CD14-positive monocyte (primary cell): ENCODE measurements around the gene SNX32. TPM values are rescaled to one million over a fixed set of nuclear protein-coding genes. Genes with fewer than 3 reads are reported as not detected.
"Not testable (repeated sequence)": the region's sequence is repeated elsewhere in the genome, so short reads cannot be mapped to it uniquely, and the experiment has no call there.

Source experiments
- DNase-seq, 3 donors: peaks; one replicate each; pipeline ENCODE4 v3.0.0-alpha.2; 2011 to 2022
- H2AFZ ChIP-seq: 2 replicates; pipeline ENCODE4 v1.6.0; 2012; ENCODE audit warnings: mild to moderate bottlenecking, low read depth, low read length, inconsistent platforms; ENCODE audit not compliant: insufficient read depth, poor library complexity, severe bottlenecking
- H3K27ac ChIP-seq, 2 donors: 1 replicate in 1 of 2; 2 replicates in 1 of 2; pipeline ENCODE4 v1.5.1; 2012 to 2013; ENCODE audit warnings: low read length in 2 of 2, control low read depth in 1 of 2, inconsistent platforms in 1 of 2, low read depth in 1 of 2, mild to moderate bottlenecking in 1 of 2
- H3K27me3 ChIP-seq, 2 donors: one replicate each; pipeline versions ENCODE4 v1.6.0 to v1.6.1; 2011 to 2013; ENCODE audit warnings: low read length in 2 of 2; ENCODE audit not compliant: control insufficient read depth in 2 of 2, insufficient read depth in 2 of 2
- H3K36me3 ChIP-seq, 2 donors: replicated peaks in 1 of 2; 1 replicate in 1 of 2; 2 replicates in 1 of 2; pipeline versions ENCODE4 v1.5.1 to v1.6.1; 2012 to 2013; ENCODE audit warnings: low read length in 2 of 2, control low read depth in 1 of 2, inconsistent platforms in 1 of 2, mild to moderate bottlenecking in 1 of 2; ENCODE audit not compliant: insufficient read depth in 2 of 2, control insufficient read depth in 1 of 2
- H3K4me1 ChIP-seq, 2 donors: 1 replicate in 1 of 2; 2 replicates in 1 of 2; pipeline versions ENCODE4 v1.5.1 to v1.6.1; 2012 to 2013; ENCODE audit warnings: low read length in 2 of 2, control low read depth in 1 of 2, inconsistent platforms in 1 of 2, mild to moderate bottlenecking in 1 of 2, moderate library complexity in 1 of 2; ENCODE audit not compliant: insufficient read depth in 2 of 2, control insufficient read depth in 1 of 2
- H3K4me2 ChIP-seq: replicated peaks from 2 replicates; pipeline ENCODE3; 2012; ENCODE audit warnings: low read length, moderate library complexity, mild to moderate bottlenecking; ENCODE audit not compliant: poor library complexity, severe bottlenecking; ENCODE audit errors: extremely low read depth
- H3K4me3 ChIP-seq, 3 experiments: fragments of 200-600 bp in 1 of 3; sonication (generic) in 1 of 3; replicated peaks in 1 of 3; 1 replicate in 2 of 3; 2 replicates in 1 of 3; pipeline ENCODE4 v1.5.1; 2011 to 2013; ENCODE audit warnings: low read length in 3 of 3, mild to moderate bottlenecking in 3 of 3, control low read depth in 2 of 3, low read depth in 2 of 3, inconsistent platforms in 1 of 3, moderate library complexity in 1 of 3
- H3K79me2 ChIP-seq: 2 replicates; pipeline ENCODE4 v1.6.0; 2012; ENCODE audit warnings: mild to moderate bottlenecking, control low read depth, inconsistent platforms, low read length, moderate library complexity; ENCODE audit not compliant: insufficient read depth
- H3K9ac ChIP-seq: 2 replicates; pipeline ENCODE4 v1.6.0; 2017; ENCODE audit warnings: low read length, mild to moderate bottlenecking; ENCODE audit not compliant: insufficient read depth, poor library complexity, severe bottlenecking
- H3K9me3 ChIP-seq, 2 donors: replicated peaks in 1 of 2; 1 replicate in 1 of 2; 2 replicates in 1 of 2; pipeline versions ENCODE4 v1.5.1 to v1.6.1; 2012 to 2013; ENCODE audit warnings: low read length in 2 of 2, control low read depth in 1 of 2; ENCODE audit not compliant: control insufficient read depth in 1 of 2, insufficient read depth in 1 of 2
- H4K20me1 ChIP-seq: 2 replicates; pipeline ENCODE4 v1.6.0; 2012; ENCODE audit warnings: mild to moderate bottlenecking, low read length, control low read depth, moderate library complexity; ENCODE audit not compliant: insufficient read depth
- H3K27ac Mint-ChIP-seq, 7 donors: one replicate each; pipeline ENCODE4 v1.8.0; 2020; ENCODE audit warnings: mild to moderate bottlenecking in 7 of 7, mixed read lengths in 7 of 7, moderate library complexity in 6 of 7, inconsistent platforms in 2 of 7
- H3K27me3 Mint-ChIP-seq, 3 donors: one replicate each; pipeline ENCODE4 v1.8.0; 2021 to 2022; ENCODE audit warnings: low read depth in 3 of 3, mild to moderate bottlenecking in 3 of 3, mixed read lengths in 3 of 3, moderate library complexity in 3 of 3, inconsistent platforms in 1 of 3
- H3K36me3 Mint-ChIP-seq, 2 donors: one replicate each; pipeline ENCODE4 v1.8.0; 2020; ENCODE audit warnings: mixed read lengths in 2 of 2, inconsistent platforms in 1 of 2, mild to moderate bottlenecking in 1 of 2
- H3K4me1 Mint-ChIP-seq: one replicate; pipeline ENCODE4 v1.8.0; 2020; ENCODE audit warnings: mild to moderate bottlenecking, mixed read lengths
- H3K4me3 Mint-ChIP-seq, 2 donors: one replicate each; pipeline ENCODE4 v1.8.0; 2020; ENCODE audit warnings: mild to moderate bottlenecking in 2 of 2, mixed read lengths in 2 of 2, moderate library complexity in 1 of 2
- H3K9me3 Mint-ChIP-seq, 7 donors: one replicate each; pipeline ENCODE4 v1.8.0; 2020 to 2022; ENCODE audit warnings: mixed read lengths in 7 of 7, mild to moderate bottlenecking in 6 of 7, moderate library complexity in 6 of 7, inconsistent platforms in 2 of 7
- whole genome bisulfite sequencing: methylation state at CpG from one replicate; pipeline ENCODE4 v1.1.5; 2013; ENCODE audit warnings: missing lambda C conversion rate; ENCODE audit not compliant: insufficient coverage; 5-methylcytosine and 5-hydroxymethylcytosine counted together
- intact Hi-C, 2 donors: fragments of 100-400 bp; cut with micrococcal nuclease; formaldehyde crosslinking; loops; one replicate each; pipeline versions ENCODE4 v1.15.0 to v1.15.1; 2023
- polyA plus RNA-seq, 3 donors: library from polyadenylated mRNA; depleted of rRNA in 1 of 3; unstranded in 2 of 3; stranded (reverse) in 1 of 3; fragments of 300-500 nt in 2 of 3; fragments of >200 nt in 1 of 3; fragmentation: Illumina TruSeq in 2 of 3; gene quantifications; 1 replicate in 2 of 3; 2 replicates in 1 of 3; pipeline ENCODE4 v1.2.3, GENCODE V29; 2012 to 2021
- TF ChIP-seq, protein P1 (sequence below): fragments of 200-600 bp; IDR thresholded peaks from one replicate; pipeline ENCODE4 v1.8.0; 2022; ENCODE audit warnings: antibody characterized with exemption, mild to moderate bottlenecking

SNX32 gene
- polyA plus RNA-seq, 3 donors = 0.07 to 0.40 (median 0.12) TPM

DNA sequence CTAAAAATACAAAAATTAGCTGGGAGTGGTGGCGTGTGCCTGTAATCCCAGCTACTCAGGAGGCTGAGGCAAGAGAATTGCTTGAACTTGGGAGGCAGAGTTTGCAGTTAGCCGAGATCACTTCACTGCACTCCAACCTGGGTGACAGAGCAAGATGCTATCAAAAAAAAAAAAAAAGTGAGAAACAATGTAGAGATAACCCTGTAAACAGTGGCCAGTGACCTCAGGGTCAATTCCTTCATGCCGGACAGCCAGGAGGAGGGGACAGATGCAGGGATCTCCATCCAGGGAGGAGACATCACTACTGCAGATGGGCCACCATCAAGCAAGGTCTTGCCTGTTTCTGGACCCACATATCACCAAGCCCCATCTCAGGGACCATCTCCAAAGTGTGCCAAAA lies 14.0 kb downstream of the SNX32 start:
- Mint-ChIP-seq H3K27me3 (peaks cover 0 to 5% (median under 1%) of the 10 kb centered on the region in 3 donors), H3K27ac (peak overlapping the region in 1 of 7 donors; percentile 12), H3K36me3 (peaks cover 11 to 18% of the 10 kb centered on the region in 2 donors), H3K9me3 (peaks cover 0 to 10% (median 8%) of the 10 kb centered on the region in 7 donors), H3K4me1 (peaks cover 9% of the 10 kb centered on the region), H3K4me3 (no peak overlapping the region)
- H3K27me3 ChIP-seq = no peaks in the 10 kb centered on the region
- no peaks in the 10 kb centered on the region for H3K79me2 ChIP-seq
- TF ChIP-seq, protein P1, sequence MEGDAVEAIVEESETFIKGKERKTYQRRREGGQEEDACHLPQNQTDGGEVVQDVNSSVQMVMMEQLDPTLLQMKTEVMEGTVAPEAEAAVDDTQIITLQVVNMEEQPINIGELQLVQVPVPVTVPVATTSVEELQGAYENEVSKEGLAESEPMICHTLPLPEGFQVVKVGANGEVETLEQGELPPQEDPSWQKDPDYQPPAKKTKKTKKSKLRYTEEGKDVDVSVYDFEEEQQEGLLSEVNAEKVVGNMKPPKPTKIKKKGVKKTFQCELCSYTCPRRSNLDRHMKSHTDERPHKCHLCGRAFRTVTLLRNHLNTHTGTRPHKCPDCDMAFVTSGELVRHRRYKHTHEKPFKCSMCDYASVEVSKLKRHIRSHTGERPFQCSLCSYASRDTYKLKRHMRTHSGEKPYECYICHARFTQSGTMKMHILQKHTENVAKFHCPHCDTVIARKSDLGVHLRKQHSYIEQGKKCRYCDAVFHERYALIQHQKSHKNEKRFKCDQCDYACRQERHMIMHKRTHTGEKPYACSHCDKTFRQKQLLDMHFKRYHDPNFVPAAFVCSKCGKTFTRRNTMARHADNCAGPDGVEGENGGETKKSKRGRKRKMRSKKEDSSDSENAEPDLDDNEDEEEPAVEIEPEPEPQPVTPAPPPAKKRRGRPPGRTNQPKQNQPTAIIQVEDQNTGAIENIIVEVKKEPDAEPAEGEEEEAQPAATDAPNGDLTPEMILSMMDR = no peak
- no peaks in the 10 kb centered on the region for H3K4me1 ChIP-seq
- H3K4me2 ChIP-seq = no peak overlapping the region
- no peak overlapping the region for H3K4me3 ChIP-seq
- peaks cover 33% of the 10 kb centered on the region for H4K20me1 ChIP-seq
- H3K9ac ChIP-seq = no peak overlapping the region
- intact Hi-C loops = no loop called here
- 93% methylated on average over 2 of the region's 3 CpGs for WGBS
- DNase-seq = no peak
- H3K36me3 ChIP-seq = peaks cover 8 to 23% of the 10 kb centered on the region in 2 donors
- H3K27ac ChIP-seq = no peak overlapping the region
- no peak overlapping the region for H2AFZ ChIP-seq
- H3K9me3 ChIP-seq = peaks cover 4 to 8% of the 10 kb centered on the region in 2 donors

DNA sequence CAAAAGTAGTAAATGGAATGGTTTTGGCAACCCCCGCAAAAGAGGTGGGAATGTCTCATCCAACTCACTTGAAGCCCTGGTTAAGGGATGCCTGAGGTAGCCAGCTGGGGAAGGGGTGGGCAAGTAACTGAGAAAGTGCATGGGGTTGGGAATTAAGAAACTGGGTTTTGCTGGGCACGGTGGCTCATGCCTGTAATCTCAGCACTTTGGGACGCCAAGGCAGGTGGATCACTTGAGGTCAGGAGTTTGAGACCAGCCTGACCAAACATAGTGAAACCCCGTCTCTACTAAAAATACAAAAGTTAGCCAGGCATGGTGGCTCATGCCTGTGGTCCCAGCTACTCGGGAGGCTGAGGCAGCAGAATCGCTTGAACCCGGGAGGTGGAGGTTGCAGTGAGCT lies 14.9 kb downstream of the SNX32 start:
- peaks cover 18 to 32% of the 10 kb centered on the region in 2 donors for H3K36me3 ChIP-seq
- H3K27me3 Mint-ChIP-seq, H3K79me2 ChIP-seq, H3K4me3 ChIP-seq, H2AFZ ChIP-seq, H3K9me3 Mint-ChIP-seq, H3K4me1 ChIP-seq, H3K27ac Mint-ChIP-seq, H3K4me2 ChIP-seq, DNase-seq, H3K27ac ChIP-seq, H3K9me3 ChIP-seq, H3K4me3 Mint-ChIP-seq, H3K9ac ChIP-seq, H3K27me3 ChIP-seq, intact Hi-C loops: not testable (repeated sequence)
- peaks cover 42% of the 10 kb centered on the region for H4K20me1 ChIP-seq
- peaks cover 11% of the 10 kb centered on the region for H3K4me1 Mint-ChIP-seq
- 80% methylated on average over 1 of the region's 7 CpGs for WGBS
- peaks cover 17 to 27% of the 10 kb centered on the region in 2 donors for H3K36me3 Mint-ChIP-seq
